ENCODE results near the gene PLEKHG5. TPM values are rescaled to one million over a fixed set of nuclear protein-coding genes. Genes with fewer than 3 reads are reported as not detected.

PLEKHG5 gene
- total RNA-seq, 1 donor from 2014 or later = 17.2 TPM

DNA sequence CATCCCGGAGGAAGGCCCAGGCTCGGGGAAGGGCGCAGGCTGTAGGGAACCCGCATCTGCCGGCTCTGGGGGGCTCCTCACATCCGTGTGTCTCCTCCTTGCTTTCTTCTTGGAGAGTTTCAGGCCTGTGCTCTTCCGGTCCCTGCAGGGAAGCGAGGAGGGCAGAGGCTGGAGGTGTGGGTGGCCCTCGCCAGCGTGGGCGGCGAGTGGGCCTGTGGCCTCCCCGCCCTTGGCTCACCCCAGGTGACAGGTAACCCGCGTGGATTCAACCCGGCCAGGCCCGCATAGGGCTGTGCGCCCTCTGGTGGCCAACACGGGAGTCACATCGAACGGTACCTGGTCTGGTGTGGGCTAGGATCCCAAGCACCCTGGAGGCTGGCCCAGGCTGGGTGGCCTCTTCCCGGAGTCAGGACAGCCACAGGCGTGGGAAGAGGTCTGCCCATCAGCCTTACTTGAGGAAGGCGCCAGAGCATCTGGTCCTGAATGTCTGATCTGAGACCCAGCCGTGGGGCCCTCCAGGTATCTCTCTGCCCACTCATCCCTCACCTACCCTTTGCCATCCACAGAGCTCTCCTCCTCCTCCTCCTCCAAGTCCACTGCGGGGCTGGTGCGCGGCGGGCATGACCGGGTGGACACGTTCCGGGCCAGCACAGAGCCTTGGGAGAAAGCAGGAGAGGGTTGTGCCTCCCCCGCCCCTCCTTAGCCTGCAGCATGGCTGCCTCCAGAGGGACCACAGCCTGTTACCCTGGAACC lies 15.9 kb downstream of the PLEKHG5 start:
- H3K4me3 ChIP-seq = no peak overlapping the region
- intact Hi-C loops (cut with DNase I) = no loop called here
- no peak overlapping the region for H3K27ac ChIP-seq
- TF ChIP-seq, protein P1, sequence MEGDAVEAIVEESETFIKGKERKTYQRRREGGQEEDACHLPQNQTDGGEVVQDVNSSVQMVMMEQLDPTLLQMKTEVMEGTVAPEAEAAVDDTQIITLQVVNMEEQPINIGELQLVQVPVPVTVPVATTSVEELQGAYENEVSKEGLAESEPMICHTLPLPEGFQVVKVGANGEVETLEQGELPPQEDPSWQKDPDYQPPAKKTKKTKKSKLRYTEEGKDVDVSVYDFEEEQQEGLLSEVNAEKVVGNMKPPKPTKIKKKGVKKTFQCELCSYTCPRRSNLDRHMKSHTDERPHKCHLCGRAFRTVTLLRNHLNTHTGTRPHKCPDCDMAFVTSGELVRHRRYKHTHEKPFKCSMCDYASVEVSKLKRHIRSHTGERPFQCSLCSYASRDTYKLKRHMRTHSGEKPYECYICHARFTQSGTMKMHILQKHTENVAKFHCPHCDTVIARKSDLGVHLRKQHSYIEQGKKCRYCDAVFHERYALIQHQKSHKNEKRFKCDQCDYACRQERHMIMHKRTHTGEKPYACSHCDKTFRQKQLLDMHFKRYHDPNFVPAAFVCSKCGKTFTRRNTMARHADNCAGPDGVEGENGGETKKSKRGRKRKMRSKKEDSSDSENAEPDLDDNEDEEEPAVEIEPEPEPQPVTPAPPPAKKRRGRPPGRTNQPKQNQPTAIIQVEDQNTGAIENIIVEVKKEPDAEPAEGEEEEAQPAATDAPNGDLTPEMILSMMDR (IDR thresholded peaks at IDR 0.05) = peak; percentile 51 to 68 (median 52)
- TF ChIP-seq POLR2A (IDR thresholded peaks at IDR 0.05) = no peak
- TF ChIP-seq POLR2AphosphoS5 (IDR thresholded peaks at IDR 0.05; ENCODE audit: insufficient read depth in 1 of 2, low read depth in 1 of 2) = no peak
- H3K27me3 ChIP-seq = no peaks in the 10 kb centered on the region
- DNase-seq (ENCODE audit: extremely low spot score in 2 of 2) = no peak
- no peaks in the 10 kb centered on the region for H3K9me3 ChIP-seq
- H3K4me1 ChIP-seq = no peaks in the 10 kb centered on the region
- peaks cover 0 to 10% of the 10 kb centered on the region in 2 donors for H3K36me3 ChIP-seq

DNA sequence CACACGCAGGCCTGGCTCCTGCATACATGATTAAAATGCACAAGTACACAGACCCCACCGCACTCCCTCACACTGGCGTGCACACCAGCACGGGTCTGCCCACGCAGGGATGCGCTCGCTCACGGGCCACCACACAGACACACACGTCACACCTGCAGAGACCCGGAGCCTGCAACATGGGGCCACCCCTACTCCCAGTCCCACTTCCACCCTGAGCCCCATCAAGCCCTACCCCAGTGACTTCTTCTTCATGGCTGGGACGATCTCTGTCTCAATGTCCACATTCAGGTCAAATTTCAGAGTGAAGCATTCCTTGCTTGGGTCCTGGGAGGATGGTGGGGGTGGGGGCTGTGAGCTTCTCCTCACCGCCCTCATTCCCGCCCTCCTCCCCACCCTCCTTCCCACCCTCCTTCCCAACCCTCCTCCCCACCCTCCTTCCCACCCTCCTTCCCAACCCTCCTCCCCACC lies 16.6 kb downstream of the PLEKHG5 start:
- intact Hi-C loops (cut with DNase I) = no loop called here
- Histone ChIP-seq H3K4me1 (no peaks in the 10 kb centered on the region), H3K36me3 (peaks cover 0 to 10% of the 10 kb centered on the region in 2 donors), H3K4me3 (no peak overlapping the region), H3K27me3 (no peaks in the 10 kb centered on the region), H3K9me3 (no peaks in the 10 kb centered on the region), H3K27ac (no peak overlapping the region)
- TF ChIP-seq POLR2A (IDR thresholded peaks at IDR 0.05) (no peak), POLR2AphosphoS5 (IDR thresholded peaks at IDR 0.05; ENCODE audit: insufficient read depth in 1 of 2, low read depth in 1 of 2) (no peak)
- TF ChIP-seq, protein P1 (IDR thresholded peaks at IDR 0.05) = no peak
- no peak for DNase-seq (ENCODE audit: extremely low spot score in 2 of 2)

DNA sequence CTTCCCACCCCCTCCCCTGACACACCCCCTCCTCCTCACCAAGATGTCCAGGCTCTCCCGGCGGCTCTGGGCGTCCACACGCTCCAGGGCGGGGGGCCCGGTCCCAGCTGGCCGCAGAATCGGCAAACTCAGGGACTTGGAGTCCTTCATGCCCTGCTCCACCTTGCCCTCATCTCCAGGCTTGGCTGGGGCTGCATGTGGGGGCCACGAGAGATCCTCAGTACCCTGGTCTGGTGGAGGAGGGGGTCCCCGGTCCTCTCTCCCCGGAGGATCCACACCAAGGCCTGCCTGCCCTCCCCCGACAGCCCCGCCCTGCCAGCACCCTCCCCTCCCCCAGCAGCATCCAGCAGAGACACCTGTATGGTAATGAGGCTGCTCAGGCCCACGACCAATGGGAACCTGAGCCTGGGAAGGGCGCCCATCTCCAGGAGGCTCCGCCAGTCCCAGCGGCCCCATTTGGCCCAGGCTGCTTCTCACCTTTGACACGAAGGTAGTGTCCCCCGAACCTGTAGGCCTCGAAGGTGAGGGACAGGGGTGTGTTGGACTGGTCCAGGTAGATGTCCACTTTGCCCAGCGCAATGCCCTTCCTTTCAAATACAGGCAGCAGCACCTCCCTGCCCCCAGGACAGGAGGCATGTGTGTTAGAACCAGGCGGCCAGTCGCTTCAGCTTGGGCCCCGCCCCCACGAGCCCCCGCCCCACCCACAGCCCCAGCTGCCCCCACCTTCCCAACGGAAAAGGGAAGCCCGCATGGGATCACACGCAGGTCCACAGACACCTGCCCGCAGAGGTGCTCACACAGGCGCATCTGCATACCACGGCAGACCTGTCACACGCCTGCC lies 17.3 kb downstream of the PLEKHG5 start:
- intact Hi-C loops (cut with DNase I) = no loop called here
- Histone ChIP-seq H3K9me3 (no peaks in the 10 kb centered on the region), H3K4me1 (no peaks in the 10 kb centered on the region), H3K27me3 (no peaks in the 10 kb centered on the region), H3K36me3 (peaks cover 0 to 10% of the 10 kb centered on the region in 2 donors), H3K4me3 (no peak overlapping the region), H3K27ac (no peak overlapping the region)
- DNase-seq (ENCODE audit: extremely low spot score in 2 of 2) = no peak
- no peak for TF ChIP-seq POLR2AphosphoS5 (IDR thresholded peaks at IDR 0.05; ENCODE audit: insufficient read depth in 1 of 2, low read depth in 1 of 2)
- TF ChIP-seq, protein P1 (IDR thresholded peaks at IDR 0.05) = no peak
- TF ChIP-seq POLR2A (IDR thresholded peaks at IDR 0.05) = no peak

DNA sequence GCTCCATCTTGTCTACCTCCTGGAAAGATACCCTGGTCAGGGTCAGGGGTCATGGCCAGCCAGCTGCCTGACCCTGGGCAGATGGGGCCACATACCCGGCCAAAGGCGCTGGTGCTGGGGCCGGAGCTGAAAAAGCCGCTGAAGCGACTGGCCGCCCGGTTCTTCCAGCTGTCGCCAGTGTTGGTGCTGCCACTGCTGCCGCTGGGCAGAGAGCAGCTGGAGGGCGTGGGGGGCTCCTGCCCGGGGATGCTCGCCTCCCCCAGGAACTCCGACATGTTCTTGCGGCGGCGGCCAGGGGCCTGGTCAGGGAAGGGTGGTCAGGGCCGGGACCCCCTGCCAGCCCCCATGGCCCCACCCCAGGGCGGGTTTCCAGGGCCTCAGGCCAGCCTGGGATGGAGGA lies 18.3 kb downstream of the PLEKHG5 start:
- intact Hi-C loops (cut with DNase I) = no loop called here
- no peaks in the 10 kb centered on the region for H3K27me3 ChIP-seq
- no peak for DNase-seq (ENCODE audit: extremely low spot score in 2 of 2)
- H3K4me1 ChIP-seq = no peaks in the 10 kb centered on the region
- no peak overlapping the region for H3K4me3 ChIP-seq
- peaks cover 0 to 13% of the 10 kb centered on the region in 2 donors for H3K36me3 ChIP-seq
- H3K27ac ChIP-seq = no peak overlapping the region
- H3K9me3 ChIP-seq = no peaks in the 10 kb centered on the region
- TF ChIP-seq, protein P1 (IDR thresholded peaks at IDR 0.05) = no peak
- TF ChIP-seq POLR2A (IDR thresholded peaks at IDR 0.05) = no peak
- TF ChIP-seq POLR2AphosphoS5 (IDR thresholded peaks at IDR 0.05; ENCODE audit: insufficient read depth in 1 of 2, low read depth in 1 of 2) = no peak

Measured in vagina (tissue), 2 donors.